ENCODE results near the gene IKZF5.

IKZF5 gene

DNA sequence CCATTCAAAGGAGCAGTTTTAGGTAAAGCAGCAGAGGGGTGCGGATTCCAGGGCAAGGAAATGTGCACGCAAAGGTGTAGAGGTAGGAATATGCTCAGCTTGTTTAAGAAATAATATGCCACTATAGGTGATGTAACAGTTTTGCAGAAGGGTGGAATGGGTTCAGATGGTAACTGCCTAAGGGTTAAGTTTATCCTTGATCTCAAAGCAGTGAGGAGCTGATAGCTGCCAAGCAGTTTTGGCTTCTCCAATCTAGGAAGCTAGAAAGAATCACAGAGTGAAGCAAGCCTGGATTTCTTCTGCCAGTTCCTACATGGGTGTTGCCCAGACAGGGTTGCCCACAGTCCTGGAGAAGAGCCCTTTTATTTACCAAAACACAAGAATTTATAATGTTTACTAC, 6.2 kb upstream of the IKZF5 start:
- no peak for DNase-seq

DNA sequence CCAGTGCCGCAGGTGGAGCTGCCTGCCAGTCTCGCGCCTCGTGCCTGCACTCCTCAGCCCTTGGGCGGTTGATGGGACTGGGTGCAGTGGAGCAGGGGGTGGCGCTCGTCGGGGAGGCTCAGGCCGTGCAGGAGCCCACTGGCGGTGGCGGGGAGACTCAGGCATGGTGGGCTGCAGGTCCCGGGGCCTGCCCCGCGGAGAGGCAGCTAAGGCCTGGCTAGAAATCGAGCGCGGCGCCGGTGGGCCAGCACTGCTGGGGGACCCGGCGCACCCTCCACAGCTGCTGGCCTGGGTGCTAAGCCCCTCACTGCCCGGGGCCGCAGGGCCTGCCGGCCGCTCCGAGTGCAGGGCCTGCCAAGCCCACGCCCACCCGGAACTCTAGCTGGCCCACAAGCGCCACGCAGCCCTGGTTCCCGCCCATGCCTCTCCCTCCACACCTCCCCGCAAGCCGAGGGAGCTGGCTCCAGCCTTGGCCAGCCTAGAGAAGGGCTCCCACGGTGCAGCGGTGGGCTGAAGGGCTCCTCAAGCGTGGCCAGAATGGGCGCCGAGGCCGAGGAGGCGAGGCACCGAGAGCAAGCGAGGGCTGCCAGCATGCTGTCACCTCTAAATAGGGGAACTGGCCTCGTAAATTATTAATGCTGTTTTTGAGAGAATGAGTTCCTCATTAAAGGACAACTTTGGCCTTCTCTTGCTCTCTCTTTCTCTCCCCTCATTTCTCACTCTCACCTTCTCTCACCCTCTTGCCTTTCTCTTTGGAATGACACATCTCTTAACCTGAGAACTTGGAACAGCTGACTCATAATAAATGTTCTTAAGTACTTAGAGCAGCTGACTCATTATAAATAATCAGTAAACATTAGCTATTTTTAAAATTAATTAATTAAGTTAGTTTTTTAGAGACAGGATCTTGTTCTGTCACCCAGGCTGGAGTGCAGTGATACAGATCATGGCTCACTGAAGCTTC, 5.1 kb upstream of the IKZF5 start:
- DNase-seq: no peak

DNA sequence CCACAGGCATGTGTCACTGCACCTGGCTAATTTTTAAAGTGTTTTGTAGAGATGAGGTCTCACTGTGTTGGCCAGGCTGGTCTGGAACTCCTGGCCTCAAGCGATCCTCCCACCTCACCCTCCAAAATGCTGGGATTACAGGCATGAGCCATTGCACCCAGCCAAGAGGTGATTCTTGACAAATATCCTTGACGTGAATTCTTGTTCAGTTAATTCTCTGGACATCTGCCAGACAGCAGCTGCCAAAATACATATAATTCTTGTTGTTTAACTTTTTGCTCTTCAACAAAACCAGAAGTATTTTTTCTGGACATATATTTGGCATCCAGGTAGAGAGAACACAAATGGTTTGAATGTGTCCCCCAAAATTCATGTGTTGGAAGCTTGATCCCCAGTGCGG, 3.4 kb upstream of the IKZF5 start:
- DNase-seq: no peak

DNA sequence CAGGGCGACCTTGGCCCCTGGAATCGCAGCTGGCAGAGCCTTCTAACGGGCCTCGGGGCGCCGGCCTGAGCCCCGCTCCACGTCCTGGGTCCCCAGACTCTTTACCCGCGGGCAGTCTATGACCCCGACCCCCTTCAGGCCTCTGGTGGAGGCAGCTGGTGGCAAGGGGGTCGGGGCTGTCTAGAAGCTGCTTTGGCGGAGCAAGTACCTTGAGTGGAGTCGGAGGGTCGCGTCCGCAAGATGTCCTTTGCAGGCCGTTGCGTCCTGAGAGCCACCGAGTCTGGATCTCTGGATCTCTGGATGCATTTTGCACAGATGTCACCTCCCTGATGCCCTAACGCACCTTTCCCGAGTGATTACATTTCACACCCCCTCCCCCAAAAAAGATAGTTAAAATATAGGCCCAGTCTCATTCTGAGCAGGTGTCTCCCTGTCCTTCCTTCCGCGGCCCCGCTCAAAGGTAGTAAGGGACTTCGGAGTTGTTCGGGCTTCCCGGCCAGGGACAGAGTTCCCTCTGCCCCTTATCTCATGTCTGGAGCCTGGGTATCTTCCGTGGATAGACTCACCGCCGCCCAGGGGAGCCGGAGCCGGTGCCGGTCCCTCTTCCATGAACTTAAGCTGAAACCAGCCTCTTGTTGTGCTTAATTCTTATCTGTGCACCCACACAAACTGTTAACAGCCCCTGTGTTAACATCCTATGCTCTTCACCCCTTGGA, 668 bp upstream of the IKZF5 start:
- DNase-seq: peak; percentile 48

DNA sequence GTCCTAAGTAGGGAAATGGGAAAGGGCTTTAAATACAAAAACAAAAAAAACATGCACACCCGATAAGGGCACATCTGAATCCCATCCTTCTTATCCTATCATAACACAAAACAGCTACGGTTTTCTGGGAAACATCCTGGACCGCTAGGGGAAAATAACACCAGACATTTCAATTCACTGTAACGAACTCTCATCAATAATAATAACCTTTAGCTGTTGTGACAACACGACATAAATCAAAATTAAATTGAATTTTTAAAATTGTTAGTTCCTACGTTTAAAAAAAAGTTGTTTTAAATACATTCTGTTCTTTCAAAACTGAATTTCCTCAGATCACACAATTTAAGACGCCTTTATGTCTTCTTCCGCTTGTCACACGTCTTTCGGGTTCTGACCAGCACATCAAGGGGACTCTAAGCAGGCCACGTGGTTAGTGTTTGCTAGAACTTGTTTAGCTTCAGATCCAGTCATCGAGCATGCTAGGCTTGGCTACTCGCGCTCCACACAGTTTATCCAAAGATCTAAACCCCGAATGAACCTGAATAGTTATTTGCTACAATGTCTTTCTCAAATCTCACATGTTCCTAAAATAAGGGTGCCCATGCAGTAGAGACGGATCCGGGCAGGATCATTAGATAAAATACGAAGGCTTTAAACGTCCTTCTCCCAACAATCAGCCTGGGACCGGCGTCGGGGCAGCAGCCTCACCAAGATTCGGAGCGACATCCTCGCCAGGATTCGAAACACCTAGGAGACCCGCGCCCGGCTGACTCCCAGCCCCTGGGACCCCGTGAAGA, 839 bp downstream of the IKZF5 start:
- peak; percentile 47 for DNase-seq

DNA sequence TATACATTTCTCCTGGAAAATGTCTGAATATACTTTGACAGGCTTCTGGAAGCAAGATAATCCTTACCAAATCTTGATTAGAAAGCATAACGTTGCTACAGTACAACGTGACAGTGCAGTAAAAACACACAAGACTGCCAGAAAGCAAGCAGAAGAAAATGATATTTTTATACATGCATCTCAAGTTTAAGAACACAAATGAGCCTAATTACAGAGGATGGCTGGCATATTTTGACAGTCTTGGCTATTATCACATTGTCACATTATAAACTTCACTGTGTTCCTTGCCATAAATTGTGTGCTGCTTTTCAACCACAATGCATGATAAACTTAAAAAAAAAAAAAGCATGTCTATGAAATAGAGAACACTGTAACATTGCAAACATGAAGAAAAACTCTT, 4.3 kb downstream of the IKZF5 start:
- no peak for DNase-seq

DNA sequence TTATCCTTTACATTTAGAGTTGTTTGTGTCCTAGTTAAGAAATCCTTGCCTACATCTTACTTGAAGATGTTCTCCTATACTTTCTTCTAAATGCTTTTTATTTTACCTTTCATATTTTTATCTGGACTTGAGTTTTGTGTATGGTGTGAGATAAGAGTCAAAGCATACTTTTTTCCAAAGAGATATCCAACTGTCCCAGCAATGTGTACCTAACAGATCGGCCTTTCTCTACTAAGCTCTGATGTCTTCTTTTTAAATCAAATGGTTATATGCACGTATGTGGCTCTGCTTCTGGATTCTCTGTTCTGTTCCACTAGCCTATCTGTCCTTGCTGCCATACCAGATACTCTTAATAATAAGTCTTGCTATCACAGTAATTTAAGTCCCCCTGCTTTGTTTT, 7.2 kb downstream of the IKZF5 start:
- DNase-seq: no peak

DNA sequence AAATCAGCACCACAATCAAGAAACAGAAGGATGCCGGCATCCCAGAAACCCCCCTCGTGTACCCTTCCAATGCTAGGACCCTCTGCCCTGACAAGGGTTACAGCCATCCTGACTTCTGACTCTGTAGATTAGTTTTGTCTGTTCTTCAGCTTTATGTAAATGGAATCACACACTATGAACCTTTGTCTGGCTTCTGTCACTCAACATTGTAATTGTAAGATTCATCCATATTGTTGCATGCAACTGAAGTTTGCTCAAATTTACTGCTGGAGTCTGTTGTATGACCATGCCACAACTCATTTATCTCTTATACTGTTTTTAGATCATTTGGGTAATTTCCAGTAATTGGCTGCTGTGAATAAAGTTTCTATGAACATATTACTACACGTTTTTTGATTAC, 8.4 kb downstream of the IKZF5 start:
- no peak for DNase-seq

DNA sequence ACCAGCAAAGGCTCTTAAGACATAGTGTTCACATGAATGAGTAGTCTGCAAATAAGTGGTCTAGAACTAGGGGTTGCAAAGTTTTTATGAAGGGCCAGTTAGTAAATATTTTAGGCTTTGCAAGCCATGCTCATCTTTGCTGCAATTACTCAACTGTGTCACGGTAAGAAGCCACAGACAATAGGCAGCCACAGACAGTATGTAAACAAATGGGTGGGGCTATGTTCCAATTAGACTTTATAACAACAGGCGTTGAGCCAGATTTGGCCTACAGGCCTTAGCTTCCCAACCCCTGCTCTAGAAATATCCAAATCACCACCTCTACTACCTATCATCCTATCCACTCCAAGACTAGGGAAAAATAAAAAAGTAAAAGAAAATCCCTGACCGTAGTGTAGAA, 9.2 kb downstream of the IKZF5 start:
- DNase-seq: no peak

DNA sequence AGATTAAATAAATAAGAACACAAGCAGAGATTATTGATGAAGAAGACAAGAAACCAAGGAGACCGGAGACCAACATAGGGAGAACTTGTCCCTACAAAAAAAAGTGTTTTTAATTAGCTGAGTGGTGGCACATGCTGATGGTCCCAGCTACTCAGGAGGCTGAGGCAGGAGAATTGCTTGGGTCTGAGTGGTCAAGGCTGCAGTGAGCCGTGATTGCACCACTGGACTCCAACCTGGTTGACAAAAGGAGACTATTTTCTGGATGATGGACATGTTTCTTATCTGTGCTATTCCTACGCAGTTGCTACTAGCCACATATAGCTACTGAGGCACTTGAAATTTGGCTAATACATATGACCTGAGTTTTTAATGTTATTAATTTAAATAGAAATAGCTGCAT, 9.7 kb downstream of the IKZF5 start:
- DNase-seq: no peak

DNA sequence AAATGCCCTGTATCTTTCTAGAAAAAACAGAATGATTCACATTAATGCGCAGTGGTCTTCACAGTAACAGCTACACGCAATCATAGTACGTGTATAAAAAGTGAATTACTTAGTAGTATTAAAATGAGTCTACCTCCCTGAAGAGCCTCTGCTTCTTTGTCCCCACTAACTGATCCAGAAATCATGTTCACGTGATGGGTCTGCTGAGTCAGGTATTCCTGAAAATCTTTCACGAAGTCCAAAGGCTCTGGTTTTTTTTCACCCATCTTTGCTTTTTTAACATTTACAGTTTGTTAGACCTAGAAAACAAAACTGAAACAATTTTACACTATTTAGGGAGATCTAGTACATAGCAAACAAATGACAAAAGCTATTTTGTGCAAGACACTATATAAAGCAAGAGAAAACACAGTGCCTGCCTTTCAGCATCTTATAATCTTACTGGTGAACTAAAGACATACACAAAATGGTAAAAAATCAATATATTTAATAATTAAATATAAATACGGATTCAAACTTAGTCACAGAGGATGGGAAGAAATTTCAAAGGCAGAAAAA, 10.2 kb downstream of the IKZF5 start:
- DNase-seq: no peak

DNA sequence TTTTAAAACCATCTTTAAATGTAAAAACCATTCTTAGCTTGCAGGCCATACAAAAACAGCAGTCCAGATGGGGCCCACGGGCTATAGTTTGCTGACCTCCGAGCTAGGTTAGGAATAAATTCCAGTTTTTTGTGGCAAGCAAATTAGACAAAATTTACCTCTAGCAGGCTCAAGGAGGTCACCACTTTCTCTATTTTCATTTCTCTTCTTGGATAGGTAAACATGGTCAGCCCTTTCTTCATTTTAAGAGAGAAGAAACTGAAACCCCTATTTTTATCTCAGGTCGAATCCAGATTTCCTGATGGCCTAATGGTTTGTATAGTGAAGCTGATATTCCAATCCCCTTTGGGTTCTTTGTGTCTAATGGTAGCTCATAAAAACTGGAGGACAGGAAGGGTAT, 10.7 kb downstream of the IKZF5 start:
- DNase-seq: no peak

DNA sequence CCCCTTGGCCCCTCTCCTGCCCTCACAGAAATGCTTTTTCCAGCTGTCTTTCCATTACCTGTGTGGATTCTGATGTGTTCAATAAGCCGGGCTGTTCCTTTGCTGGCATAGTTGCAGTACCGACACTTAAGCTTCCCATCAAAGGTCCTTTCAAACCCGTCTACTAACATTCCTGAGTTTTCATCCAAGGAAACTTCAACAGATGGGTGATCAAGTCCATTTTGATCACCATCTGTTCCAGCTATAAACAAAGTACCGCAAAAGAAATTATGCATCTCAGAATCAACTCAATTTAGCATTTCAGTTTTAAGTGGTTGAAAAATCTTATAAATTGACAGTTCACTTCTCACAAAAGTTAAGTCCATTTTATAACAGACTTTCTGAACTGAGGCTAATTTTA, 12.7 kb downstream of the IKZF5 start:
- no peak for DNase-seq

DNA sequence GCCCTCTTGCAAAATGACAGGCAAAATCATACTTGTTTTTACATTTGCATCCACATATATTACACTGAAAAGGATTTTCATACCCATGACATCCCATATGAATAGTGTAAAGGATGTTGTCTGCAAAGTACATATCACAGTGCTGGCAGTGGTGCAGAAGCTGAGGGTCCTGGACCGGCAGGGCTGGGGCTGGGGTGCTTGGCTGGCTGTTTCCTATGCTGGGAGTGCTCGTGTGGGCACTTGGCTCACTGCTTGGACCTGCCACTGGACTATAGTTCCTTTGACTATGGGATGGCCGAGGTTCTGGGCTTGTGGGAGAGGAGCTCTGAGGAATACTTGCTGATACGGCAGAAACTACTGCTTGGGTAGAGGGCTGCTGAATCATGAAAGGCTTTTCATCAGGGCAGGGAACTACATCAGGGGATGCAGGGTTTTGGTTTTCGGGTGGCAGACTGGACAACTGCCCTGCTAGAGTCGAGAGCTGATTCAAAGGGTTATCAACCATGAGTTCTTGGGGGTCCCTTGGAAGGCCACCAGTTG, 14.7 kb downstream of the IKZF5 start:
- no peak for DNase-seq

DNA sequence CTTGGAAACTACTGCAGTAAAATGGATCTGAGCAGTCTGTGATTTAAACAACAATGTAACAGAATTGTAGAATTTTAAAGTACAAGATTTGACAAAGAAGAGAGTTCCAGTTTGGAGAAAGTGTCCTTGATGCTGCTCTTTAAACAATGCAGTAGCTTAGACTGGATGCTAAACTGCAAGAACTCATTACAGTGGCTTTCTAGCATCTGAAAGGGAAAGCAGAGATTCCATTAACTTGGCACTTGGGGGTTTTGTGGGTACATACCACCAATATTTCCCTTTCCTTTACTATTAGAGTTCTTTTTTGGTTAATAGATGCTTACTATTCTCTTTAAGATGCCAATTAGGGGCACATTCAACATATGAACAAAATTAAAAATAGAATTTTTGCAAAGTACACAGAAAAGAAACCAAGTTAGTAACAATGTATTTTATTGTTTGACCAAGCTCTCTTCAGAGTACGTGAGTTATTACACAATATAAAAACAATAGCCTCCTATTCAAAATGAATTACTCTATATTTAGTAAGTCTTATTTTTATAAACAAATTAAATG, 16.5 kb downstream of the IKZF5 start:
- DNase-seq: no peak

DNA sequence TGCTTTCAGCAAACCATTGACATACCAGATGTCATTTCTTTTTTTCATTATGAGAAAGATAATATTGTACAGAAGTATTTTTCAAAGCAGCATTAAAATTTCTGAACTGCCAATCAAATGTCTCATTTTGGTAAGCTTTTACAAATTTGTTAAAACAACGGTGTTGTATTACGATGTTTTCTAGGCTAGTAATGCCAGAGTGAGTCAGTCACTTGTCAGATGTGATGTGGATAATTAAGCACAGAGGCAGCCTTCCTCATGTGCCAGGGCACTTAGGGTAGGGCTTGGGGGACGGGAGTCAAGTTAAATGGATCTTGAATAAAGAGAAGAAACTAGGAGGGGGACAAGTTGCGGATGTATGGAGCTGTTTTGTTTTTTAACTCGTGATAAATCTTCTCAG, 18.3 kb downstream of the IKZF5 start:
- no peak for DNase-seq

DNA sequence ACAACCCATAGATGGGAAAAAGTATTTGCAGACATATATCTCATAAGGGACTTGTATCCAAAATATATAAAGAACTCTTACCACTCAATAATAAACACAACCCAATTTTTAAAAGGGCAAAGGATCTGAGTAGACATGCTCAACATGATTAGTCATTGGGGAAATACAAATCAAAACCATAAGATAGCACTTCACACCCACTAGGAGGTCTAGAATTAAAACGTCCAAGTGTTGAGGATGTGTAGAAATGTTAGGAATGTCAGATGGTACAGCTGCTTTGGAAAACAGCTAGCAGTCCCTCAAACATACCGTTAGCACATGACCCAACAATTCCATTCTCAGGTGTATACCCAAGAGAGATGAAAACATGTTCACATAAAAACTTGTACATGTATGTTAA, 20.1 kb downstream of the IKZF5 start:
- DNase-seq: no peak

DNA sequence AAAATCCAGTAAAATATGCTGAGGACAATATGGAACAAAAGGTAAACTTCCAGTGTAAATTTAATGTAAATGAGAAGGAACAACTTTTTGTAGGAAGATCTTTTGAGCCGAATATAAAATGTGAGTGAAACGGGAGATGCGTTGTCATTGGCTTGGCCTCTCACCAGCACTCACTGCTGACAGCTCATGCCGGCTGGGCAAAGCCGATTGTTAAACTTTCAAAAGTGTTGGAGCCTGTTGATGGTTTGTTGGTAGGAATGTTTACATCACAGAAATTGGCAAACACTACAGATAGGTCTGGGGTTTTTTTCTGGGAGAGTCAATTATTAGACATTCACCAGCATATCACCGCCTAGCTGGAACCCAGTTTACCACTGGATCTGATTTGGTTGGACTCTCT, 22.3 kb downstream of the IKZF5 start:
- DNase-seq: no peak

DNA sequence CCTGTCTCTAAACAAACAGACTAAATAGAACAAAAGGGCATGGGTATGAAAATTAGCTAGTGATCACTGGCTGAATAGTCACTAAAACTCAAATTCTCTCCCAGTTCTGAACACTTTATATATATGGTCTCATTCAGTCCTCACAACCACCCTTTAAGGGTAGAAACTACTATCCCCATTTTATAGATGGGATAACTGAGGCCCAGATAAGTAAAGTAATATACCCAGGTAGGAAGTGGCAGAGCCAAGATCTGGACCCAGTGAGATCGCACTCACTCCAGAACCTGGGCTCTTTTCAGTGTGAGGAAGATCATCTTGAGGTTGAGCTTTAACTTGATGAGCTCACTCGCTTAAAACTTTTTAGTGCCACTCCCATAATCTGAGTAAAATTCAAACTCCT, 23.9 kb downstream of the IKZF5 start:
- DNase-seq: no peak

DNA sequence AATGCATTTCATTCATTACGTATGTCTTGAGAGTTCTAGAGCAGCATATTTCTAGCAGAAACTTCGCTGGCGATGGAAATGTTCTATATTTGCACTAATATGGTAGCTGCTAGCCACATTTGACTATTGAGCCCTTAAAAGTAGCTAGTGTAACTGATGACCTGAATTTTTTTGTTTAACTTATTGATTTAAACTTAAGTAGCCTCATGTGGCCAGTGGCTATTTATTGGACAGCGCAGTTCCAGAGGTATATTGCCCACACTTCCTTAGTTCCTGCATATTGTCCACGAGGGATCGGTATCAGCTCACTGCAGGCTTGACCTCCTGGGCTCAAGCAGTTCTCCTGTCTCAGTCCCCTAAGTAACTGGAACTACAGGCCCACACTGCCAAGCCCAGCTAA, 24.7 kb downstream of the IKZF5 start:
- DNase-seq: no peak

DNA sequence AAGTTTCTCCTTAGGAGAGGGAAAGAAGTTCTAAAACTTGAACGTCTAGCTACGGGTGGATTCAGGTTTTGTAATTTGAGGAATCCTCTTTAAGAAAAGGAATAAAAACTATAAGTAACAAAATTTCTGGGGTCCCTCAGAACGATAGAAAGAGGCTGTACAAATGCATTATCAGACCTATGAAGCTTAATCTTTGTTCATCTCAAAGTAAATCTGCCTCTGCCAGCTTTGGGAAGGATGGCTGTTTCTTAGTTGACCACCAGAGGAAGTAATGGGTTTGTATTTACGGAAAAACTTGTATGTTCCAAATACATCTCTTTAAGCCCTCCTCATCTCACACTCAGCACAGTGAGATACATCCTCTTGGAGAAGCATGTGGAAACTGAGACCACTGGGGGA, 27.5 kb downstream of the IKZF5 start:
- DNase-seq: no peak

DNA sequence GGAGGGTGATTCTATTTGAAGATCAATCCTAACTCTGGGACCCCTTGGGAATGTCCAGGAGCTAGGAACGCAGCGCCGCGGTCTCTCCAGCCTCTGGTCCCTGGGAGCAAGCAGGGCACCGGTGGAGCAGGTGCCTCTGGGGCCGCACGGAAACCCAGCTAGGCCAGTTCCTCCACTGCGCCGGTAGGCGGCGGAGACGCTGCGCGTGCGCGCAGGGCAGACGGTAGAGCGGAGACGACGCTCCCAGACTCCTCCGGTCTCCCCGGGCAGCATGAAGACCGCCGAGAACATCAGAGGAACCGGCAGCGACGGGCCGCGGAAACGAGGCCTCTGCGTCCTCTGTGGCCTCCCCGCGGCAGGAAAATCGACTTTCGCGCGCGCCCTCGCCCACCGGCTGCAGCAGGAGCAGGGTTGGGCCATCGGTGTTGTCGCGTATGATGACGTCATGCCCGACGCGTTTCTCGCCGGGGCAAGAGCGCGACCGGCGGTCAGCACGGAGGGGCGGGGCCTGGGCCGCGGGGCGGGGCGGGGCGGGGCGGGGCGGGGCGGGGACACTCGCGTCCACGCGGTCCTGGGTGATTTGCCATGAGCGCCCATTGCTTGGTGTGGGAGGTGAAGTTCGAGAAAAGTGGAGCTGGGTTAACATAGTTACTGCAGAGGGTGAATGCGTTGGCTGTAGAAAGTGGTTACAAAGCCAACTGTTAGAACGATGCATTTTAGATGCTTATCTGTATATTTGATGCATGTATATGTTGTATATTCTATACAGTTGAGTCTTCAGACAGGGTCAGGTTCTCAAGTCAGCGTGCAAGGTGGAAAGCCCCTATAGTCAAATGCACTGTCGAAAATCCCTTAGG, 28.2 kb downstream of the IKZF5 start, which contains the start of gene PSTK:
Gene PSTK (plus strand): TSS at position 193 of the 857 bp plus-strand sequence. CDS start 79 bp downstream, at position 272.
- DNase-seq: peak; percentile 97

Measured in right forelimb (tissue), 1 donor.